ENCODE results near the gene IVD. TPM values are rescaled to one million over a fixed set of nuclear protein-coding genes. Genes with fewer than 3 reads are reported as not detected.

The IVD gene
- total RNA-seq, 2 donors from 2014 or later, result 74.1 to 86.1 TPM

GRCh38 chr15:40463279-40463678 is 57.7 kb downstream of the IVD start:
- Histone ChIP-seq H3K4me1 (no peaks in the 10 kb centered on the region), H3K9me3 (no peaks in the 10 kb centered on the region), H3K9ac (ENCODE audit: low read depth in 2 of 2, low read length in 2 of 2) (no peak overlapping the region), H3K27ac (no peak overlapping the region), H3K36me3 (peaks cover 5% of the 10 kb centered on the region), H3K27me3 (no peaks in the 10 kb centered on the region), H3K4me3 (no peak overlapping the region)
- intact Hi-C loops (cut with DNase I), result no loop called here
- TF ChIP-seq CTCF (IDR thresholded peaks at IDR 0.05), result no peak
- no peak for DNase-seq

- Histone ChIP-seq H3K4me3 (no peak overlapping the region), H3K9me3 (no peaks in the 10 kb centered on the region), H3K27ac (no peak overlapping the region), H3K9ac (ENCODE audit: low read depth in 2 of 2, low read length in 2 of 2) (no peak overlapping the region), H3K27me3 (no peaks in the 10 kb centered on the region), H3K36me3 (peaks cover 5% of the 10 kb centered on the region), H3K4me1 (no peaks in the 10 kb centered on the region)
- TF ChIP-seq CTCF (IDR thresholded peaks at IDR 0.05), result no peak
- intact Hi-C loops (cut with DNase I), result no loop called here
- DNase-seq, result no peak
These were observed 58.4 kb downstream of the IVD start for GRCh38 chr15:40463886-40464545.

GRCh38 chr15:40464595-40465185 is 59.1 kb downstream of the IVD start:
- H3K9me3 ChIP-seq, result no peaks in the 10 kb centered on the region

GRCh38 chr15:40465939-40466338 is 60.3 kb downstream of the IVD start:
- no peak for DNase-seq
- no peak for TF ChIP-seq CTCF (IDR thresholded peaks at IDR 0.05)
- Histone ChIP-seq H3K9ac (ENCODE audit: low read depth in 2 of 2, low read length in 2 of 2) (no peak overlapping the region), H3K27ac (no peak overlapping the region), H3K36me3 (peaks cover 5% of the 10 kb centered on the region), H3K4me3 (no peak overlapping the region), H3K27me3 (no peaks in the 10 kb centered on the region), H3K4me1 (no peaks in the 10 kb centered on the region), H3K9me3 (no peaks in the 10 kb centered on the region)
- intact Hi-C loops (cut with DNase I), result no loop called here

More at GRCh38 chr15:40464595-40465185, 59.1 kb downstream of the IVD start:
- H3K4me1 ChIP-seq, result no peaks in the 10 kb centered on the region
- H3K4me3 ChIP-seq, result no peak overlapping the region
- no peak overlapping the region for H3K27ac ChIP-seq
- no peak for DNase-seq
- H3K27me3 ChIP-seq, result no peaks in the 10 kb centered on the region
- no peak for TF ChIP-seq CTCF (IDR thresholded peaks at IDR 0.05)
- H3K36me3 ChIP-seq, result peaks cover 5% of the 10 kb centered on the region
- intact Hi-C loops (cut with DNase I), result no loop called here
- no peak overlapping the region for H3K9ac ChIP-seq (ENCODE audit: low read depth in 2 of 2, low read length in 2 of 2)

- Histone ChIP-seq H3K9ac (ENCODE audit: low read depth in 2 of 2, low read length in 2 of 2) (no peak overlapping the region), H3K27ac (no peak overlapping the region), H3K9me3 (no peaks in the 10 kb centered on the region), H3K36me3 (peaks cover 5% of the 10 kb centered on the region), H3K4me1 (no peaks in the 10 kb centered on the region), H3K4me3 (no peak overlapping the region), H3K27me3 (no peaks in the 10 kb centered on the region)
- no peak for DNase-seq
- intact Hi-C loops (cut with DNase I), result no loop called here
- no peak for TF ChIP-seq CTCF (IDR thresholded peaks at IDR 0.05)
These were observed 61.0 kb downstream of the IVD start for GRCh38 chr15:40466426-40467260.
